GM21528 (cell line): ENCODE measurements around the gene BTBD19.
"Not testable (repeated sequence)": the region's sequence is repeated elsewhere in the genome, so short reads cannot be mapped to it uniquely, and the experiment has no call there.

Experiments used
- ATAC-seq: cut with Tn5 transposase; IDR thresholded peaks from one replicate; pipeline ENCODE4 v1.9.1; 2021; ENCODE audit warnings: mild to moderate bottlenecking, moderate library complexity; ENCODE audit not compliant: unreplicated experiment, low FRiP score

BTBD19 gene

DNA sequence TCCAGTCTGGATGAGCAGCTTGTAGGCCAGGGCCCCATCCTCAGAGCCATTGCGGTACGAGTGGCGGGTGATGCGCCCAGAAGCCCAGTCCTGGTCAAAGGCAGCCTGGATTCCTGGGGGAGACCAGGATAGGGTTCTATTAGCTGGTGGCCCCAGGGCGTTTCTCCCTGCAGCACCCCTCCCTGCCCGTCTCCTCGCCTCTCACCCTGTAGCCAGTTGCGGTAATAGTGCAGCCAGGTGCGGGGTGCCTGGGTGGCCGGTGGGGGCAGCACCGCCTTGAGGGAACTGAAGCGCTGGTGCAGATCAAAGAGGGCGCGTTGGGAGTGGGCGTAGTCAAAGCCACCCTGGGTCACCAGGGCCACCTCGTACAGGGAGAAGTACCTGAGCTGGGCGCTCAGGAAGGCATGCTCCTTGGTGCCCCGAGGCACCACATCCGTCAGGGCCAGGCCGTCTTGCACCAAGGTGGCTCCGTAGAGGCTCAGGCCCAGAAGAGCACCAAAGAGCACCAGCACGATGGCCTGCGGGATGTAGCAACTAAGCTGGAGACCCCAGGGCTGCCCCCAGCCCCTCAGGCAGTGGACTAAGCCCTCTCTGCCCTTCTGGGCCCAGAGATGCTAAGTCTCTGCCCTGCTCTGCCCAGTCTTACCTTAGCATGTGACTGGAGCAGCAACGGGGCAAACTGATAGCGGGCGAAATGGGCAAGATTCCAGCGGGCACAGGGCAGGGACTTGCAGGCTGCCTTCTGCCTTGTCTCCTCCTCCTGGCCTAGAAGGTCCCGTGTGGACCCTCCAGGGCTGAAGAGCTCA lies 19.1 kb downstream of the BTBD19 start:
- ATAC-seq: no peak

DNA sequence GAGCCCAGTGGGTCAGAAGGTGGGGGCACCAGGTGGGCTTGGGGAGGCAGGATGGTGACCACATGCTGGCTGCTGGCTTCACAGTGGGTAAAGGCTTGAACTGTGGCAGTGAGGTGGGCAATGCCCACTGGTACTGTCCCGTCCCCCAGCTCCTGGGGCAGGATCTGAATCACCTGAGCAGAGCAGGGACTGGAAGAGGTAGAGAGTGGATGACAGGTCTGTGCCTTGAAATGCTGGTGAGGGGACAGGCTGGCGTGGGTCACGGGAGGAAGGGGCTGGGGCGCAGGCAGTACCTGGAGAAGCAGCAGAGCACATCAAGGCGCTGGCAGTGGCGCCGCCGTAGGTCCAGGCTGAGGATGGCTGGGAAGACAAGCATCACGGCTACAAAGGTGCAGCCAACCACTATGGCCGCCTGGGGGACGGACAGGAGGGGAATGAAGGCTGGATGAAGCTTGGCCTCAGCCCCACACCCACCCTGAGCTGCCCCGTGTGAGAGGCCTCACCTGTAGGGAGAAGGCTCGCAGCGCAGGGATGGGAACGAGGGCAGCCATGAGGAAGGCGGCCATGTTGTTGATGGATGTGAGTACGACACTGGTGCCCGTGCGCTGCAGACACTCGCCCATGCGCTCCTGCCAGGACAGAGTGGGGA lies 19.8 kb downstream of the BTBD19 start:
- ATAC-seq: no peak

GRCh38 chr1:44828841-44829440 lies 20.6 kb downstream of the BTBD19 start:
- ATAC-seq: no peak

DNA sequence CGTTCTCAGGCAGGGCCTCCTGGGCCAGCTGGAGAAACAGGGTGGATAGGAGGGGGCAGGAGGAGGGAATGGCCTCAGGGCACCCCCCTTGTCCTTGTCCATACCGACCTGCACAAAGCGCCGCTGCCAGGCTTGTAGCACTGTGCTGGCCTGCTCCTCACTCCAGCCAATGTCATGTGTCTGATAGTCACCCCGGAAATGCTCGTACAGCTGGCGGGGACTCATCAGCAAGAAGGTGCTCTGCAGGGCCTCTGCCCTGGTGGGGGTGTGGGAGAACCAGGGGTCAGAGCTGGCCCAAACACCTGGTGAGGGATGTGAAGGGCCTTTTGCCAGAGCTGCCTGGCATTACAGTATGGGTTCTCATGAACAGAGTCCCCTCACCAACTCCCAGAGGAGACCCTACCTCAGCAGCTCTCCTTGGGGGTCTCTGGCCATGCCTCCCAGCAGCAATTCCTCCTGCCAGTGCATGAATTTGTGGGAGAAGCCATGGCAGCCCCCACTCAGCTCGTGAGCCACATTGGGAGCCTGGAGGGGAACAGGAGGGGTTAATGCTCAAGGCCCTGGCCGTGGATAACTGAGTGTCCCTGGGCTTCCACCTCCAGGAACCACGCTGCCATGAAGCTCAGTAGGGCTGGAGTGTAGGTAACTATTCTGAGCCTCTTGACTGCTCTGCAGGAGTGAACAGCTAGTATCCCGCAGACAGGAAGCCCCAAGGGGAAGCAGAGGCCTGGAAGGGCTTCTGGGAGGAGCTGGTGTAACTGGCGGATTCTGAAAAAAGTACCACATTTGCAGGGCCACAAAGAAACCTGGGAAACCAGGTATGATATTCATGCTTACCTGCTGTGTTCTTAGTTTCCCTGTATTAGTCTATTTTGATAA lies 21.4 kb downstream of the BTBD19 start:
- ATAC-seq: no peak

- no peak for ATAC-seq
Observed at GRCh38 chr1:44830900-44831304, 22.6 kb downstream of the BTBD19 start.

GRCh38 chr1:44831516-44831915 lies 23.2 kb downstream of the BTBD19 start:
- no peak for ATAC-seq

GRCh38 chr1:44832056-44832705 lies 23.9 kb downstream of the BTBD19 start:
- ATAC-seq: no peak

DNA sequence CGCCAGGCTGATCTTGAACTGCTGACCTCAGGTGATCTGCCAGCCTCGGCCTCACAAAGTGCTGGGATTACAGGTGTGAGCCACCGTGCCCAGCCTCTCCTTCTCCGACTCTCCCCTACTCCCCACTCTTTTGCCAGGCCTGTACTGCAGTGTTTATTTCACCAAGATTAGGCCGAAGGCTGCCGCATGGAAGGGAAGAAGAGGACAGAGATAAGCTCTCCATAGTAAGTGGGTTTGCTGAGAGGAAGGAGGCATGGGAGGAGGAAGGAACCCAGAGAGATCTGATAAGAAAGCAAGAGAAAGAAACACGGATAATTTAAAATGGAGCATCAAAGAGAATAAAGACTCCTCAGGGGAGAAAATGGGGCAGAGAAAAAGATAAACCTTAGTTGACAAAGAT lies 26.0 kb downstream of the BTBD19 start:
- no peak for ATAC-seq

DNA sequence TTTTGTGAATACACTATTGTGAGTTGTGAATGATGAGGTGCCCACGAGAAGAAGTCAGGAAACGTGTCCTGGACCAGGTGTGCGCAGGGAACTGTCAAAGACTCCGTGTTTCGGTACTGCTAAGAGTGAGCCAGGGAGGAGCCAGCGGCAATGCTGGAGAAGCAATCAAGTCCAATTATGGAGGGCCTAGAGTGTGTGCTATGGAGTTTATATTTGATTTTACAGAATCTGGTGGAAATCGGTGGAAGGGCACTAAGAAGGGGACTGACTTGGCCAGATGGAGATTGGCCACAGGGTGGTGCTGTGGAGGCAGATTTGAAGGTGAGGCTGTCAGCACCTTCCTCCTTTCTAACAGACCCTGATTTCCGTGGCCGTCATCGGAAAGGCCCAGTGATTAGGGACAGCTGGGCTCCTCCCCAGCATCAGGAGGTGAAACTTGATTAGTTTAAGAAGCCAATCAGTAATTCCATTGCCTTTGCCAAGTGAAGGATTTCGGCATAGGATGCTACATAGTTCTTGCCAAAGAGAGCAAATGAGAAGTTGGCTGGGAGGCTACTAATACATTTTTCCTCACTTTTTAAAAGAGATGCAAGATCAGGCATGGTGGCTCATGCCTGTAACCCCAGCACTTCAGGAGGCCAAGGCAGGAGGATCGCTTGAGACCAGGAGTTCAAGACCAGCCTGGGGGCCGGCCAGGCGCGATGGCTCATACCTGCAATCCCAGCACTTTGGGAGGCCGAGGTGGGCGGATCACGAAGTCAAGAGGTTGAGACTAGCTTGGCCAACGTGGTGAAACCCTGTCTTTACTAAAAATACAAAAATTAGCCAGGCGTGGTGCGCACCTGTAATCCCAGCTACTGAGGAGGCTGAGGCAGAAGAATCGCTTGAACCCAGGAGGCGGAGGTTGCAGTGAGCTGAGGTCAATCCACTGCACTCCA lies 27.7 kb downstream of the BTBD19 start:
- no peak for ATAC-seq

GRCh38 chr1:44838294-44838693 lies 30.0 kb downstream of the BTBD19 start:
- not testable (repeated sequence) for ATAC-seq

- no peak for ATAC-seq
Observed at GRCh38 chr1:44839576-44839975, 31.3 kb downstream of the BTBD19 start.

DNA sequence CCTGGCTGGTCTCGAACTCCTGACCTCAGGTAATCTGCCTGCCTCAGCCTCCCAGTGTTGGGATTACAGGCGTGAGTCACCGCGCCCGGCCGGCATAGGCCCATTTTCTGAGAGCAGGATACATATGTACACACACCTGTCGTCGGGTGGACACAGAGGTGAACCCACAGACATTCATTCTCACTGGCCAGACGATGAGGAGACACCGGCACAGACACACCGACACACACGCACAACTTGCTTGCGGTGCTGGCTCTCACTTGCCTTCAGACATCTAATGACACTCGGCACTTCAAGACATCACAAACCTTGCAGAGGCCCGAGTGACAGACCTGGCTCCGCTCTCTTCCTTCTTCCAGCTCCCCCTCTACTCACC lies 34.2 kb downstream of the BTBD19 start:
- no peak for ATAC-seq

DNA sequence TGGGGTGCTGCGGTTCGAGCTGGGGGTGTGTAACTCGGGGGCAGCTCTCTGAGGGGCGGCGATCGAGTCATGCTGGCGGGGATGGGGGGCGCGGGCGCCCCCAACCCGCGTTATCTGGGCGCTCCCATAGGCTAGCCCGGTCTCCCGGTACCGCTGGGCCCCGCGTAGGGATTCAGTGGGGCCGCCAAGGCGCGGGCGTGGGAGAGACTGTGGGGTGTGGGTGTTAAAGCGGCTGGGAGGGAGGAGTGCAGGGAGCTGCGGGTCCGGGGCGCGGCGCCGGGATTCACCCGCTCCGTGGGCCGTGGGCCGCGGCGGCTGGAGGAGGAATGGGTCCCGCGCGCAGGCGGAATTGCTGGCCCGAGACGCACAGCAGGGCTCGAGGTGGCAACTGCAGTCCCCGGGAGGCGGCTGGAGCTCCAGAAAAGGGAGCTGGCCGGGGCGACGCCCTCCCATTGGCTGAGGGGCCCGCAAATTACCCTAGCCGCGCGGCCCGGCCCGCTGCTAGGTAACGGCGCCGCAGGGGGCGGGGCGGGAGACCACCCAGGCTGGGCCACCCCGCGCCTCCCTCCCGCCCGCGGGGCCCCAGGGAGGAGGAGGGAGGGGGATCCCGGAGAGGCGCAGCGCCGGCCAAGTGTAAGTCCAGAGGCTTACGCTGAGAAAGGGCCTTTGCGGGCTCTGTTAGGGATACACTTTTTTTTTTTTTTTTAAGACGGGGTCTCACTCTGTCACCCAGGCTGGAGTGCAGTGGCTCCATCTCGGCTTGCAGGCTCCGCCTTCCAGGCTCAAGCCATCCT lies 34.7 kb downstream of the BTBD19 start, which contains the start of gene PTCH2:
Gene PTCH2 (minus strand): TSS at position 392 of the 794 bp plus-strand sequence. CDS start 321 bp downstream, at position 71.
- ATAC-seq: no peak

DNA sequence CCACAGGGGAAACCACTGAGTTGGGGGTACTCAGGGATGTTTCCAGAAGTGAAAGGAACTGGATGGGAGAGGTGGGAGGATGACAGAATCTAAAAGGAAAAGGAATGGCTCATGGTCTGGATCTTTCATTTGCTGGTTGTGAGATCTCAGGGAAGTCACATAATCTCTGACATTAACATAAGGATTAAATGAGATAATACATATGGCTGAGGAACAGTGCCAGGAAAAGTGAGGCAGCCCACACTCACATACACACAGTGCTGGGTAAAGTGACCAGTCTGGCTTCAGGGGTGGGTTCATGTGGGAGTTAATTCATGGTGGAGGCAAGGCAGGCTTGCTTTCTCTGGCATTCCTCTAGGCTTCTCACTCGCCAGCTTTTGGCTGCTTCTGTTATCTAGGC lies 38.7 kb downstream of the BTBD19 start:
- ATAC-seq: no peak

GRCh38 chr1:44847845-44848244 lies 39.5 kb downstream of the BTBD19 start:
- ATAC-seq: no peak

- ATAC-seq: no peak
Observed at GRCh38 chr1:44848456-44849181, 40.3 kb downstream of the BTBD19 start.

- no peak for ATAC-seq
Observed at GRCh38 chr1:44849575-44850132, 41.3 kb downstream of the BTBD19 start.
